HepG2 (cell line): ENCODE measurements around the gene MYOZ3. TPM values are rescaled to one million over a fixed set of nuclear protein-coding genes. Genes with fewer than 3 reads are reported as not detected.

Experiments used
- HNRNPL ChIP-seq: fragments of 200-400 bp; formaldehyde crosslinking; IDR thresholded peaks from 2 replicates; pipeline ENCODE4 v1.6.1; 2017; ENCODE audit warnings: mild to moderate bottlenecking, low read depth, low read length
- IKZF4 ChIP-seq: sonication (generic); formaldehyde crosslinking; IDR thresholded peaks from 2 replicates; pipeline ENCODE4 v1.5.1; 2020; ENCODE audit warnings: borderline replicate concordance, mild to moderate bottlenecking, low read depth, missing genetic modification reagents; ENCODE audit errors: not compliant biosample characterization
- NFKBIZ ChIP-seq: IDR thresholded peaks from 2 replicates; pipeline ENCODE4 v1.6.1; 2018; ENCODE audit warnings: missing genetic modification reagents, missing compliant biosample characterization
- PAXIP1 ChIP-seq: sonication (generic); formaldehyde crosslinking; conservative IDR thresholded peaks from 2 replicates; pipeline ENCODE4 v1.4.0; 2020; ENCODE audit warnings: mild to moderate bottlenecking, missing genetic modification reagents, moderate library complexity
- REST ChIP-seq, 2 experiments: IDR thresholded peaks; 2 replicates each; pipeline ENCODE4 v1.6.1; 2011 to 2012; ENCODE audit warnings: low read length in 2 of 2, borderline replicate concordance in 1 of 2, low read depth in 1 of 2, mild to moderate bottlenecking in 1 of 2, moderate library complexity in 1 of 2
- ZNF142 ChIP-seq: sonication (generic); formaldehyde crosslinking; IDR thresholded peaks from 2 replicates; pipeline ENCODE4 v1.4.0; 2020; ENCODE audit warnings: missing genetic modification reagents
- ZNF234 ChIP-seq: sonication (generic); formaldehyde crosslinking; conservative IDR thresholded peaks from 2 replicates; pipeline ENCODE4 v1.5.1; 2020; ENCODE audit warnings: mild to moderate bottlenecking, missing genetic modification reagents
- ZNF609 ChIP-seq: sonication (generic); formaldehyde crosslinking; IDR thresholded peaks from 2 replicates; pipeline ENCODE4 v1.4.0; 2020; ENCODE audit warnings: mild to moderate bottlenecking, missing genetic modification reagents, borderline replicate concordance
- polyA plus RNA-seq, 8 experiments: library from polyadenylated mRNA; depleted of rRNA in 3 of 8; stranded (reverse) in 7 of 8; unstranded in 1 of 8; fragments of >200 nt; fragmentation: Illumina TruSeq in 4 of 8; extraction: Trizol in 4 of 8; gene quantifications; 2 replicates each; pipeline versions ENCODE4 v1.2.1 to v1.2.3, GENCODE V29; 2011 to 2016; ENCODE audit warnings: low read depth in 4 of 8, missing spikeins in 1 of 8, mixed read lengths in 1 of 8; ENCODE audit not compliant: insufficient read depth in 1 of 8
- total RNA-seq, 5 experiments: library from RNA; depleted of rRNA; stranded (reverse); fragments of >200 nt; fragmentation: Illumina TruSeq; extraction: Trizol; gene quantifications; 2 replicates each; pipeline ENCODE4 v1.2.3, GENCODE V29; 2016; ENCODE audit warnings: low read depth in 1 of 5

Gene MYOZ3
- total and polyA plus RNA-seq, 2 of the 13 experiments (the other 11 are each of a cell fraction or from before 2014, with no cell fraction given), result 0.05 TPM; not detected in 1

GRCh38 chr5:150637245-150638052 is 23.6 kb upstream of the MYOZ3 start (continued):
- no peak for TF ChIP-seq ZNF609 (CRISPR knock-in tag)
- peak; percentile 22; the same call in 1 of the 2 replicates for TF ChIP-seq PAXIP1 (CRISPR knock-in tag)
- peak; percentile 20 to 90 for TF ChIP-seq REST (IDR thresholded peaks at IDR 0.05; ENCODE audit: borderline replicate concordance in 1 of 2, low read depth in 1 of 2, low read length in 2 of 2)
- TF ChIP-seq NFKBIZ (CRISPR knock-in tag), result 0 out of 2 replicates have a peak, but pooled peaks have one; percentile 40
- TF ChIP-seq ZNF234, result no peak
- TF ChIP-seq IKZF4 (CRISPR knock-in tag), result no peak
- no peak for TF ChIP-seq ZNF142 (CRISPR knock-in tag)
- TF ChIP-seq HNRNPL, result no peak
